A549 (cell line): ENCODE data around the gene CACNA1I. TPM values are rescaled to one million over a fixed set of nuclear protein-coding genes. Genes with fewer than 3 reads are reported as not detected.

Experiments
- ATAC-seq, 2 experiments: fragments of 200-7000 bp in 1 of 2; fragments of >200 bp in 1 of 2; cut with Nextera tagmentation in 1 of 2; cut with Tn5 transposase in 1 of 2; 3 replicates each; pipeline versions ENCODE4 v1.8.0 to v1.9.1; 2018 to 2020; ENCODE audit warnings: mild to moderate bottlenecking in 1 of 2, moderate library complexity in 1 of 2
- CTCF ChIA-PET: fragments of 300-600 bp; sonication (Branson Sonifier 250); formaldehyde crosslinking; extraction: SDS; loops from one replicate; lab custom pipeline; 2021; ENCODE audit warnings: antibody characterized with exemption, inconsistent platforms; lab: Yijun Ruan, JAX
- POLR2A ChIA-PET: fragments of 350-600 bp; formaldehyde crosslinking; extraction: SDS; loops from one replicate; lab custom pipeline; 2021; ENCODE audit warnings: antibody characterized with exemption, inconsistent platforms; lab: Yijun Ruan, JAX
- DNase-seq, 2 experiments: peaks; one replicate each; pipeline versions ENCODE4 v3.0.0 to v3.0.0-alpha.2; 2011 to 2016; ENCODE audit warnings: low read depth in 1 of 2, low spot score in 1 of 2
- FAIRE-seq: peaks from 2 replicates; lab custom pipeline; 2011; peaks lifted over from hg19 to GRCh38; lab: Jason Lieb, UNC
- H3K27ac ChIP-seq, 2 experiments: fragments of >200 bp; sonication (Bioruptor Twin); formaldehyde crosslinking; 3 replicates each; pipeline ENCODE4 v1.5.1; 2016 to 2017
- H3K4me1 ChIP-seq: fragments of >200 bp; sonication (Bioruptor Twin); formaldehyde crosslinking; 3 replicates; pipeline ENCODE4 v1.6.1; 2016
- H3K4me2 ChIP-seq: fragments of >200 bp; sonication (Bioruptor Twin); formaldehyde crosslinking; 3 replicates; pipeline ENCODE4 v1.6.1; 2016
- H3K4me3 ChIP-seq: fragments of >200 bp; sonication (Bioruptor Twin); formaldehyde crosslinking; 3 replicates; pipeline ENCODE4 v1.5.1; 2016
- H3K9me3 ChIP-seq: fragments of >200 bp; sonication (Bioruptor Twin); formaldehyde crosslinking; 3 replicates; pipeline ENCODE4 v1.6.1; 2016
- BHLHE40 ChIP-seq: IDR thresholded peaks from 2 replicates; pipeline ENCODE4 v1.6.1; 2012; ENCODE audit warnings: low read depth, low read length, inconsistent platforms
- CEBPB ChIP-seq, 2 experiments: fragments of >200 bp in 1 of 2; sonication (Bioruptor Twin) in 1 of 2; formaldehyde crosslinking in 1 of 2; IDR thresholded peaks; 2 replicates each; pipeline ENCODE4 v1.6.1; 2012 to 2016
- E2F6 ChIP-seq: IDR thresholded peaks from 2 replicates; pipeline ENCODE4 v1.6.1; 2012; ENCODE audit warnings: low read depth, borderline replicate concordance
- EHF ChIP-seq: fragments of 250-450 bp; sonication (Bioruptor Pico); IDR thresholded peaks from 2 replicates; pipeline ENCODE4 v1.5.0; 2020; ENCODE audit warnings: mild to moderate bottlenecking
- EHMT2 ChIP-seq: fragments of 200-600 bp; sonication (generic); IDR thresholded peaks from 2 replicates; pipeline ENCODE4 v1.6.1; 2016; ENCODE audit warnings: antibody characterized with exemption, low read depth, mild to moderate bottlenecking, moderate library complexity
- EP300 ChIP-seq, 2 experiments: fragments of >200 bp; sonication (Bioruptor Twin); formaldehyde crosslinking; IDR thresholded peaks; 2 replicates in 1 of 2; 3 replicates in 1 of 2; pipeline ENCODE4 v1.6.1; 2016 to 2017
- ESRRA ChIP-seq: fragments of 150-350 bp; IDR thresholded peaks from 2 replicates; pipeline ENCODE4 v1.6.1; 2014; ENCODE audit warnings: mild to moderate bottlenecking, low read length, borderline replicate concordance
- FOSB ChIP-seq: fragments of 250-450 bp; sonication (Bioruptor Pico); IDR thresholded peaks from 2 replicates; pipeline ENCODE4 v1.5.0; 2020; ENCODE audit warnings: mild to moderate bottlenecking, moderate library complexity
- GATA3 ChIP-seq: IDR thresholded peaks from 2 replicates; pipeline ENCODE4 v1.6.1; 2012; ENCODE audit warnings: borderline replicate concordance
- HDAC2 ChIP-seq: fragments of 200-600 bp; sonication (generic); IDR thresholded peaks from 2 replicates; pipeline ENCODE4 v1.6.1; 2016
- HMGXB4 ChIP-seq: fragments of 250-450 bp; sonication (Bioruptor Pico); IDR thresholded peaks from 2 replicates; pipeline ENCODE4 v1.5.0; 2021; ENCODE audit warnings: mild to moderate bottlenecking, moderate library complexity, borderline replicate concordance
- JUN ChIP-seq, 2 experiments: fragments of >200 bp; sonication (Bioruptor Twin); formaldehyde crosslinking; IDR thresholded peaks; 2 replicates in 1 of 2; 3 replicates in 1 of 2; pipeline ENCODE4 v1.6.1; 2016 to 2017
- JUNB ChIP-seq: fragments of >200 bp; sonication (Bioruptor Twin); formaldehyde crosslinking; IDR thresholded peaks from 2 replicates; pipeline ENCODE4 v1.6.1; 2016
- KDM5A ChIP-seq: fragments of 200-600 bp; sonication (generic); IDR thresholded peaks from 2 replicates; pipeline ENCODE4 v1.6.1; 2016; ENCODE audit warnings: antibody characterized with exemption, mild to moderate bottlenecking
- MAFK ChIP-seq: fragments of 450-650 bp; IDR thresholded peaks from 2 replicates; pipeline ENCODE4 v1.6.1; 2014; ENCODE audit not compliant: partially characterized antibody
- NFE2L2 ChIP-seq: fragments of 150-350 bp; conservative IDR thresholded peaks from 2 replicates; pipeline ENCODE4 v1.6.1; 2014; ENCODE audit warnings: low read length
- PBX3 ChIP-seq: IDR thresholded peaks from 2 replicates; pipeline ENCODE4 v1.6.1; 2012
- PHF8 ChIP-seq: fragments of 200-600 bp; sonication (generic); IDR thresholded peaks from 2 replicates; pipeline ENCODE4 v1.6.1; 2016; ENCODE audit warnings: low read depth, mild to moderate bottlenecking, antibody characterized with exemption, moderate library complexity, borderline replicate concordance
- POLR2A ChIP-seq: IDR thresholded peaks from 2 replicates; pipeline ENCODE4 v1.6.1; 2012; ENCODE audit warnings: mild to moderate bottlenecking, low read length
- RAD21 ChIP-seq, 2 experiments: fragments of >200 bp in 1 of 2; sonication (Bioruptor Twin) in 1 of 2; formaldehyde crosslinking in 1 of 2; IDR thresholded peaks in 1 of 2; conservative IDR thresholded peaks in 1 of 2; 2 replicates in 1 of 2; 3 replicates in 1 of 2; pipeline ENCODE4 v1.6.1; 2012 to 2018; ENCODE audit warnings: inconsistent platforms in 1 of 2
- RARB ChIP-seq: fragments of 250-450 bp; sonication (Bioruptor Pico); IDR thresholded peaks from 2 replicates; pipeline ENCODE4 v1.8.0; 2021; ENCODE audit warnings: mild to moderate bottlenecking, moderate library complexity
- RCOR1 ChIP-seq: fragments of 150-350 bp; IDR thresholded peaks from 2 replicates; pipeline ENCODE4 v1.6.1; 2014; ENCODE audit warnings: antibody characterized with exemption, low read length, low read depth
- REST ChIP-seq: fragments of 200-600 bp; sonication (generic); IDR thresholded peaks from 2 replicates; pipeline ENCODE4 v1.6.1; 2016; ENCODE audit warnings: antibody characterized with exemption, mild to moderate bottlenecking, moderate library complexity
- SREBF2 ChIP-seq: fragments of 450-650 bp; IDR thresholded peaks from 2 replicates; pipeline ENCODE4 v1.6.1; 2014; ENCODE audit warnings: mild to moderate bottlenecking, moderate library complexity
- TFCP2L1 ChIP-seq: fragments of 250-450 bp; sonication (Bioruptor Pico); IDR thresholded peaks from 2 replicates; pipeline ENCODE4 v1.5.0; 2021; ENCODE audit warnings: mild to moderate bottlenecking
- ZC3H11A ChIP-seq: fragments of 450-650 bp; IDR thresholded peaks from 2 replicates; pipeline ENCODE4 v1.6.1; 2014; ENCODE audit warnings: antibody characterized with exemption, mild to moderate bottlenecking
- ZNF302 ChIP-seq: fragments of 250-450 bp; sonication (Bioruptor Pico); IDR thresholded peaks from 2 replicates; pipeline ENCODE4 v1.9.0; 2021; ENCODE audit warnings: inconsistent platforms, mild to moderate bottlenecking, moderate library complexity
- WGBS: methylation state at CpG from one replicate; pipeline ENCODE4 v1.1.6; 2017; ENCODE audit errors: missing lambda C conversion rate; 5-methylcytosine and 5-hydroxymethylcytosine counted together
- polyA plus RNA-seq, 4 experiments: library from polyadenylated mRNA; depleted of rRNA in 3 of 4; stranded (reverse); fragments of >200 nt; fragmentation: RNase III in 1 of 4; extraction: RNeasy Plus Mini Kit Qiagen cat#74134 plus additional on column Dnase treatment in 1 of 4; gene quantifications; 2 replicates in 3 of 4; 3 replicates in 1 of 4; pipeline ENCODE4 v1.2.3, GENCODE V29; 2011 to 2017

CACNA1I gene
- polyA plus RNA-seq, 2 of the 4 experiments (the other 2 are of a cell fraction): 0.03 to 0.13 TPM

GRCh38 chr22:39617342-39617741, 46.8 kb downstream of the CACNA1I start (continued):
- TF ChIP-seq GATA3 (no peak), ZNF302 (CRISPR knock-in tag) (no peak), ESRRA (no peak)
- TF ChIP-seq, all 56 proteins: peak for 0

GRCh38 chr22:39617970-39618757, 47.6 kb downstream of the CACNA1I start:
- ATAC-seq (no peak), FAIRE-seq (no peak), DNase-seq (no peak)
- TF ChIP-seq FOSB (CRISPR knock-in tag) (no peak), KDM5A (no peak), POLR2A (no peak), EHMT2 (no peak), PHF8 (no peak), ESRRA (no peak), EP300 (IDR thresholded peaks at IDR 0.05) (no peak)
- ChIA-PET CTCF (interaction anchor here (1.0 to 1.5 kb wide), 2 partner anchors 9 to 407 kb away, joined by 4 to 5 read pairs; no protein-coding TSS in a partner anchor), POLR2A (no interaction called here)
- H3K9me3 ChIP-seq: no peaks in the 10 kb centered on the region
- no peak overlapping the region for H3K4me2 ChIP-seq
- H3K4me1 ChIP-seq: no peaks in the 10 kb centered on the region
- 42% methylated on average over 11 of the region's 11 CpGs for WGBS
- H3K4me3 ChIP-seq: no peak overlapping the region
- no peak overlapping the region for H3K27ac ChIP-seq

- FAIRE-seq: no peak
- TF ChIP-seq MAFK (no peak), JUN (IDR thresholded peaks at IDR 0.05) (no peak), PBX3 (no peak), REST (no peak), JUNB (no peak), ZC3H11A (no peak), EHF (CRISPR knock-in tag) (no peak), ZNF302 (CRISPR knock-in tag) (no peak), RCOR1 (no peak), RARB (no peak), BHLHE40 (no peak), HDAC2 (no peak), E2F6 (no peak), RAD21 (conservative IDR thresholded peaks at IDR 0.05 in 1 of 2, IDR thresholded peaks at IDR 0.05 in 1 of 2) (no peak), POLR2A (no peak), SREBF2 (no peak), TFCP2L1 (CRISPR knock-in tag) (no peak), HMGXB4 (CRISPR knock-in tag) (no peak), NFE2L2 (no peak), CEBPB (IDR thresholded peaks at IDR 0.05) (no peak)
- TF ChIP-seq, all 56 proteins: peak for 0
- ATAC-seq: no peak
- ChIA-PET POLR2A (no interaction called here), CTCF (interaction anchor here (1.0 kb wide), 1 partner anchor 10 kb away, joined by 4 read pairs; no protein-coding TSS in a partner anchor)
- no peak overlapping the region for H3K4me3 ChIP-seq
- no peak overlapping the region for H3K4me2 ChIP-seq
- DNase-seq: no peak
- no peak overlapping the region for H3K27ac ChIP-seq
- no peaks in the 10 kb centered on the region for H3K9me3 ChIP-seq
- H3K4me1 ChIP-seq: no peaks in the 10 kb centered on the region
- WGBS: 58% methylated on average over 11 of the region's 17 CpGs
Measured at GRCh38 chr22:39618996-39619530, 48.5 kb downstream of the CACNA1I start.
